Mesothelial cell of epicardium (in vitro differentiated cells): ENCODE measurements around the gene UCP3. TPM values are rescaled to one million over a fixed set of nuclear protein-coding genes. Genes with fewer than 3 reads are reported as not detected.

Source experiments
- DNase-seq, 2 experiments: peaks; one replicate each; pipeline ENCODE4 v3.0.0; 2021; ENCODE audit warnings: low spot score in 2 of 2; ENCODE audit not compliant: unreplicated experiment in 2 of 2
- H3K27ac Mint-ChIP-seq: 2 replicates; pipeline ENCODE4 v1.8.0; 2021; ENCODE audit warnings: mixed read lengths
- H3K27me3 Mint-ChIP-seq: 2 replicates; pipeline ENCODE4 v1.8.0; 2021; ENCODE audit warnings: low read depth, mixed read lengths
- H3K36me3 Mint-ChIP-seq: 2 replicates; pipeline ENCODE4 v1.8.0; 2021; ENCODE audit warnings: mixed read lengths
- H3K4me1 Mint-ChIP-seq: 2 replicates; pipeline ENCODE4 v1.8.0; 2021; ENCODE audit warnings: mixed read lengths
- H3K4me3 Mint-ChIP-seq: 2 replicates; pipeline ENCODE4 v1.8.0; 2021; ENCODE audit warnings: mild to moderate bottlenecking, moderate library complexity, mixed read lengths
- H3K9me3 Mint-ChIP-seq: 2 replicates; pipeline ENCODE4 v1.8.0; 2021; ENCODE audit warnings: mixed read lengths
- CTCF ChIP-seq: fragments of 200-600 bp; sonication (generic); IDR thresholded peaks from one replicate; pipeline ENCODE4 v1.5.0; 2021; ENCODE audit warnings: antibody characterized with exemption; ENCODE audit not compliant: unreplicated experiment
- total RNA-seq: library from RNA; stranded (reverse); gene quantifications from 3 replicates; pipeline ENCODE4 v1.2.1, GENCODE V29; 2021

UCP3 gene
- total RNA-seq, 1 donor from 2014 or later = 5.8 TPM

- no peak for TF ChIP-seq CTCF
- H3K36me3 Mint-ChIP-seq = peaks cover 13% of the 10 kb centered on the region
- no peaks in the 10 kb centered on the region for H3K4me1 Mint-ChIP-seq
- H3K27ac Mint-ChIP-seq = no peak overlapping the region
- no peak for DNase-seq
- H3K9me3 Mint-ChIP-seq = no peaks in the 10 kb centered on the region
- no peak overlapping the region for H3K4me3 Mint-ChIP-seq
- H3K27me3 Mint-ChIP-seq = no peaks in the 10 kb centered on the region
These were observed 7.0 kb downstream of the UCP3 start for GRCh38 chr11:74001822-74002286.

GRCh38 chr11:74000307-74001133, 8.4 kb downstream of the UCP3 start:
- Mint-ChIP-seq H3K27ac (no peak overlapping the region), H3K36me3 (peaks cover 13% of the 10 kb centered on the region), H3K9me3 (no peaks in the 10 kb centered on the region), H3K4me1 (no peaks in the 10 kb centered on the region), H3K27me3 (no peaks in the 10 kb centered on the region), H3K4me3 (no peak overlapping the region)
- DNase-seq = no peak
- no peak for TF ChIP-seq CTCF

GRCh38 chr11:73999581-74000306, 9.1 kb downstream of the UCP3 start:
- Mint-ChIP-seq H3K9me3 (no peaks in the 10 kb centered on the region), H3K4me3 (no peak overlapping the region), H3K36me3 (peaks cover 13% of the 10 kb centered on the region), H3K27ac (no peak overlapping the region), H3K27me3 (no peaks in the 10 kb centered on the region), H3K4me1 (no peaks in the 10 kb centered on the region)
- TF ChIP-seq CTCF = no peak
- DNase-seq = no peak

GRCh38 chr11:73998846-73999575, 9.9 kb downstream of the UCP3 start:
- no peaks in the 10 kb centered on the region for H3K27me3 Mint-ChIP-seq
- no peak for DNase-seq
- H3K27ac Mint-ChIP-seq = no peak overlapping the region
- H3K36me3 Mint-ChIP-seq = peaks cover 12% of the 10 kb centered on the region
- no peaks in the 10 kb centered on the region for H3K4me1 Mint-ChIP-seq
- TF ChIP-seq CTCF = no peak
- H3K9me3 Mint-ChIP-seq = no peaks in the 10 kb centered on the region
- H3K4me3 Mint-ChIP-seq = no peak overlapping the region

- peaks cover 3% of the 10 kb centered on the region for H3K36me3 Mint-ChIP-seq
- no peaks in the 10 kb centered on the region for H3K9me3 Mint-ChIP-seq
- H3K27ac Mint-ChIP-seq = no peak overlapping the region
- H3K27me3 Mint-ChIP-seq = no peaks in the 10 kb centered on the region
- H3K4me3 Mint-ChIP-seq = no peak overlapping the region
- TF ChIP-seq CTCF = no peak
- H3K4me1 Mint-ChIP-seq = no peaks in the 10 kb centered on the region
- no peak for DNase-seq
These were observed 11.6 kb downstream of the UCP3 start for GRCh38 chr11:73997120-73997770.
